SK-N-SH (cell line): ENCODE results near the gene NLRC5.

ENCODE experiments used
- CTCF ChIP-seq: fragments of 200-600 bp; sonication (generic); IDR thresholded peaks from 2 replicates; pipeline ENCODE4 v1.6.1; 2017; ENCODE audit warnings: antibody characterized with exemption, mild to moderate bottlenecking, moderate library complexity
- POLR2AphosphoS5 ChIP-seq: IDR thresholded peaks from 2 replicates; pipeline ENCODE4 v1.6.1; 2012; ENCODE audit warnings: low read depth, low read length
- RFX5 ChIP-seq: IDR thresholded peaks from 2 replicates; pipeline ENCODE4 v1.6.1; 2012; ENCODE audit warnings: mild to moderate bottlenecking, improper control_type of control experiment, low read length
- SIN3A ChIP-seq: IDR thresholded peaks from 2 replicates; pipeline ENCODE4 v1.6.1; 2012; ENCODE audit warnings: low read depth, mild to moderate bottlenecking, low read length, moderate library complexity, borderline replicate concordance

- no peak for TF ChIP-seq RFX5
- TF ChIP-seq POLR2AphosphoS5 = no peak
- no peak for TF ChIP-seq CTCF
- TF ChIP-seq SIN3A = no peak
Measured at GRCh38 chr16:57108432-57108831, 119.1 kb downstream of the NLRC5 start.
